Neural cell (in vitro differentiated cells): ENCODE measurements around the gene TNRC6C. TPM values are rescaled to one million over a fixed set of nuclear protein-coding genes. Genes with fewer than 3 reads are reported as not detected.

ENCODE experiments used
- H2AFZ ChIP-seq: fragments of 200-600, 300-800 bp; sonication (generic), shearing (Covaris generic); 2 replicates; pipeline ENCODE4 v1.6.0; 2014; ENCODE audit warnings: low read depth, mild to moderate bottlenecking, antibody characterized with exemption, low read length, moderate library complexity
- H3F3A ChIP-seq: fragments of 200-600 bp; shearing (Covaris generic); 2 replicates; pipeline ENCODE4 v1.6.1; 2016; ENCODE audit warnings: mild to moderate bottlenecking, moderate library complexity, mixed read lengths, antibody characterized with exemption, low read length; ENCODE audit not compliant: insufficient read depth, poor library complexity, severe bottlenecking
- H3K27ac ChIP-seq: fragments of 200-600, 300-800 bp; sonication (generic), shearing (Covaris generic); 2 replicates; pipeline ENCODE4 v1.5.1; 2014; ENCODE audit warnings: mild to moderate bottlenecking, low read length, moderate library complexity
- H3K27me3 ChIP-seq: fragments of 300-800, 200-600 bp; sonication (generic), shearing (Covaris generic); 2 replicates; pipeline ENCODE4 v1.6.0; 2014; ENCODE audit warnings: mild to moderate bottlenecking, low read depth, low read length, moderate library complexity; ENCODE audit not compliant: insufficient read depth
- H3K36me3 ChIP-seq: fragments of 300-800, 200-600 bp; sonication (generic), shearing (Covaris generic); 2 replicates; pipeline ENCODE4 v1.5.1; 2014; ENCODE audit warnings: mild to moderate bottlenecking, antibody characterized with exemption, low read length, moderate library complexity; ENCODE audit not compliant: insufficient read depth
- H3K4me2 ChIP-seq: fragments of 300-800, 200-600 bp; sonication (generic), shearing (Covaris generic); 2 replicates; pipeline ENCODE4 v1.6.0; 2014; ENCODE audit warnings: mild to moderate bottlenecking, low read length
- H3K4me3 ChIP-seq: fragments of 300-800, 200-600 bp; sonication (generic), shearing (Covaris generic); 2 replicates; pipeline ENCODE4 v1.5.1; 2014; ENCODE audit warnings: mild to moderate bottlenecking, low read length, moderate library complexity
- H3K79me2 ChIP-seq: fragments of 200-600 bp; shearing (Covaris generic); replicated peaks from 2 replicates; pipeline ENCODE4 v1.6.0; 2014; ENCODE audit warnings: mild to moderate bottlenecking, low read length, moderate library complexity; ENCODE audit not compliant: insufficient read depth
- H3K9ac ChIP-seq: fragments of 300-800, 200-600 bp; sonication (generic), shearing (Covaris generic); 2 replicates; pipeline ENCODE4 v1.6.1; 2016; ENCODE audit warnings: mild to moderate bottlenecking, low read length, mixed read lengths
- H3K9me2 ChIP-seq: fragments of 200-600 bp; shearing (Covaris generic); 2 replicates; pipeline ENCODE4 v1.6.1; 2016; ENCODE audit warnings: mild to moderate bottlenecking, low read length, mixed read lengths; ENCODE audit not compliant: insufficient read depth
- H3K9me3 ChIP-seq: fragments of 200-600, 300-800 bp; sonication (generic), shearing (Covaris generic); 2 replicates; pipeline ENCODE4 v1.6.1; 2016; ENCODE audit warnings: mild to moderate bottlenecking, mixed run types, low read length, moderate library complexity, mixed read lengths
- H4K20me1 ChIP-seq: fragments of 200-600 bp; shearing (Covaris generic); 2 replicates; pipeline ENCODE4 v1.6.1; 2016; ENCODE audit warnings: mild to moderate bottlenecking, mixed run types; ENCODE audit not compliant: insufficient read depth
- EP300 ChIP-seq: fragments of 450-650 bp; conservative IDR thresholded peaks from 2 replicates; pipeline ENCODE4 v1.6.1; 2014; ENCODE audit warnings: antibody characterized with exemption, mild to moderate bottlenecking, moderate library complexity; ENCODE audit not compliant: poor library complexity, severe bottlenecking
- EZH2 ChIP-seq: fragments of 200-600, 300-800 bp; shearing (Covaris generic), sonication (generic); IDR thresholded peaks from 2 replicates; pipeline ENCODE4 v1.6.1; 2014; ENCODE audit warnings: antibody characterized with exemption, low read length, borderline replicate concordance, mild to moderate bottlenecking; ENCODE audit not compliant: insufficient read depth, poor library complexity, severe bottlenecking
- MXI1 ChIP-seq: fragments of 450-650 bp; conservative IDR thresholded peaks from 2 replicates; pipeline ENCODE4 v1.6.1; 2014; ENCODE audit warnings: antibody characterized with exemption, mild to moderate bottlenecking; ENCODE audit not compliant: poor library complexity, severe bottlenecking
- POLR2AphosphoS5 ChIP-seq: IDR thresholded peaks from 2 replicates; pipeline ENCODE4 v1.6.1; 2012
- RAD21 ChIP-seq: fragments of 450-650 bp; conservative IDR thresholded peaks from 2 replicates; pipeline ENCODE4 v1.6.1; 2014; ENCODE audit warnings: antibody characterized with exemption, mild to moderate bottlenecking, moderate library complexity
- SMC3 ChIP-seq: fragments of 450-650 bp; conservative IDR thresholded peaks from 2 replicates; pipeline ENCODE4 v1.6.1; 2014; ENCODE audit warnings: antibody characterized with exemption, mild to moderate bottlenecking, moderate library complexity; ENCODE audit not compliant: poor library complexity
- TAF1 ChIP-seq: IDR thresholded peaks from 2 replicates; pipeline ENCODE4 v1.6.1; 2012; ENCODE audit warnings: low read depth
- polyA plus RNA-seq: library from polyadenylated mRNA; depleted of rRNA; stranded (reverse); fragments of >200 nt; gene quantifications from 2 replicates; pipeline ENCODE4 v1.2.3, GENCODE V29; 2014
- TF ChIP-seq, protein P1 (sequence below): fragments of 450-650 bp; IDR thresholded peaks from 2 replicates; pipeline ENCODE4 v1.5.1; 2014; ENCODE audit warnings: antibody characterized with exemption, mild to moderate bottlenecking, moderate library complexity; ENCODE audit not compliant: poor library complexity, severe bottlenecking
- TF ChIP-seq, protein P2 (sequence below): IDR thresholded peaks from 2 replicates; pipeline ENCODE4 v1.6.1; 2012; ENCODE audit warnings: borderline replicate concordance

Gene TNRC6C
- polyA plus RNA-seq, 1 donor from 2014 or later, result 15.4 TPM

DNA sequence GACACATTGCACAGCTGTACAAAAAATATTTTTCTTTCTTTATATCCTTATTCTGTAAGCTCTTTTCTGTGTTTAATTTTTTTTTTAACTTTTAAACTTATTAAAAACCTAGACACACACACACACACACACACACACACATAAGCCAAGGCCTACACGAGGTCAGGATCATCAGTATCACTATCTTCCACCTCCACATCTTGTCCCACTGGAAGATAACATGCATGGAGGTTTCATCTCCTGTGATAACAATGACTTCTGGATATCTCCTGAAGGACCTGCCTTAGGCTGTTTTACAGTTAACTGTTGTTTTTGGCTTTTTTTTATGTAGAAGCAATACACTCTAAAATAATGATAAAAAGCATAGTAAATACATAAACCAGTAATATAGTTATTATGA, 71.2 kb downstream of the TNRC6C start:
- peaks cover 9% of the 10 kb centered on the region for H3K36me3 ChIP-seq
- H3K27me3 ChIP-seq, result no peaks in the 10 kb centered on the region
- H3K4me2 ChIP-seq, result no peak overlapping the region
- H3K27ac ChIP-seq, result no peak overlapping the region
- H2AFZ ChIP-seq, result no peak overlapping the region
- H3K9me2 ChIP-seq, result no peaks in the 10 kb centered on the region
- TF ChIP-seq EZH2, result no peak
- TF ChIP-seq RAD21, result no peak
- TF ChIP-seq MXI1, result no peak
- TF ChIP-seq, protein P1, sequence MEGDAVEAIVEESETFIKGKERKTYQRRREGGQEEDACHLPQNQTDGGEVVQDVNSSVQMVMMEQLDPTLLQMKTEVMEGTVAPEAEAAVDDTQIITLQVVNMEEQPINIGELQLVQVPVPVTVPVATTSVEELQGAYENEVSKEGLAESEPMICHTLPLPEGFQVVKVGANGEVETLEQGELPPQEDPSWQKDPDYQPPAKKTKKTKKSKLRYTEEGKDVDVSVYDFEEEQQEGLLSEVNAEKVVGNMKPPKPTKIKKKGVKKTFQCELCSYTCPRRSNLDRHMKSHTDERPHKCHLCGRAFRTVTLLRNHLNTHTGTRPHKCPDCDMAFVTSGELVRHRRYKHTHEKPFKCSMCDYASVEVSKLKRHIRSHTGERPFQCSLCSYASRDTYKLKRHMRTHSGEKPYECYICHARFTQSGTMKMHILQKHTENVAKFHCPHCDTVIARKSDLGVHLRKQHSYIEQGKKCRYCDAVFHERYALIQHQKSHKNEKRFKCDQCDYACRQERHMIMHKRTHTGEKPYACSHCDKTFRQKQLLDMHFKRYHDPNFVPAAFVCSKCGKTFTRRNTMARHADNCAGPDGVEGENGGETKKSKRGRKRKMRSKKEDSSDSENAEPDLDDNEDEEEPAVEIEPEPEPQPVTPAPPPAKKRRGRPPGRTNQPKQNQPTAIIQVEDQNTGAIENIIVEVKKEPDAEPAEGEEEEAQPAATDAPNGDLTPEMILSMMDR, result no peak
- no peak for TF ChIP-seq TAF1
- no peak for TF ChIP-seq SMC3
- TF ChIP-seq, protein P2, sequence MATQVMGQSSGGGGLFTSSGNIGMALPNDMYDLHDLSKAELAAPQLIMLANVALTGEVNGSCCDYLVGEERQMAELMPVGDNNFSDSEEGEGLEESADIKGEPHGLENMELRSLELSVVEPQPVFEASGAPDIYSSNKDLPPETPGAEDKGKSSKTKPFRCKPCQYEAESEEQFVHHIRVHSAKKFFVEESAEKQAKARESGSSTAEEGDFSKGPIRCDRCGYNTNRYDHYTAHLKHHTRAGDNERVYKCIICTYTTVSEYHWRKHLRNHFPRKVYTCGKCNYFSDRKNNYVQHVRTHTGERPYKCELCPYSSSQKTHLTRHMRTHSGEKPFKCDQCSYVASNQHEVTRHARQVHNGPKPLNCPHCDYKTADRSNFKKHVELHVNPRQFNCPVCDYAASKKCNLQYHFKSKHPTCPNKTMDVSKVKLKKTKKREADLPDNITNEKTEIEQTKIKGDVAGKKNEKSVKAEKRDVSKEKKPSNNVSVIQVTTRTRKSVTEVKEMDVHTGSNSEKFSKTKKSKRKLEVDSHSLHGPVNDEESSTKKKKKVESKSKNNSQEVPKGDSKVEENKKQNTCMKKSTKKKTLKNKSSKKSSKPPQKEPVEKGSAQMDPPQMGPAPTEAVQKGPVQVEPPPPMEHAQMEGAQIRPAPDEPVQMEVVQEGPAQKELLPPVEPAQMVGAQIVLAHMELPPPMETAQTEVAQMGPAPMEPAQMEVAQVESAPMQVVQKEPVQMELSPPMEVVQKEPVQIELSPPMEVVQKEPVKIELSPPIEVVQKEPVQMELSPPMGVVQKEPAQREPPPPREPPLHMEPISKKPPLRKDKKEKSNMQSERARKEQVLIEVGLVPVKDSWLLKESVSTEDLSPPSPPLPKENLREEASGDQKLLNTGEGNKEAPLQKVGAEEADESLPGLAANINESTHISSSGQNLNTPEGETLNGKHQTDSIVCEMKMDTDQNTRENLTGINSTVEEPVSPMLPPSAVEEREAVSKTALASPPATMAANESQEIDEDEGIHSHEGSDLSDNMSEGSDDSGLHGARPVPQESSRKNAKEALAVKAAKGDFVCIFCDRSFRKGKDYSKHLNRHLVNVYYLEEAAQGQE, result no peak
- TF ChIP-seq EP300, result no peak
- TF ChIP-seq POLR2AphosphoS5, result no peak
- no peaks in the 10 kb centered on the region for H3F3A ChIP-seq
- H3K9ac ChIP-seq, result no peak overlapping the region
- H3K4me3 ChIP-seq, result no peak overlapping the region
- H3K79me2 ChIP-seq, result no peaks in the 10 kb centered on the region
- no peaks in the 10 kb centered on the region for H4K20me1 ChIP-seq
- H3K9me3 ChIP-seq, result no peaks in the 10 kb centered on the region

DNA sequence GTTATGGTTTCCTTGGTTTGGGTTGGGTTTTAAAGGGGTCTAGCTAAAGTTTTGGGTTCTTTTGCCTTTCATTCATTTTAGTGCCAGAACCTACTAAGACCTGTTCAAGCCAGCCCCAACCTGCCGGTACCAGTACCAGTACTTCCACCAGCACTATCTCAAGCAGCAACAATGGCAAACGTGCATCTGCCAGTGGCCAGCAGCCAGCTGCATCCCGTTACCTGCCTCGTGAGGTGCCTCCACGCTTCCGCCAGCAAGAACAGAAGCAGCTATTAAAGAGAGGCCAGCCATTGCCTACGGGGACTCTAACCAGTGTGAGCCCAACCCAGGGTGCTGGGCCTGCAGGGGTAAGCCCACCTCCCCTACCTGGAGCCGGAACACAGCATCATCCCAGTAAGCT, 72.9 kb downstream of the TNRC6C start:
- Histone ChIP-seq H3K9ac (no peak overlapping the region), H3K36me3 (peaks cover 9% of the 10 kb centered on the region), H4K20me1 (no peaks in the 10 kb centered on the region), H2AFZ (no peak overlapping the region), H3K27ac (no peak overlapping the region), H3K4me2 (no peak overlapping the region), H3K27me3 (no peaks in the 10 kb centered on the region), H3K9me2 (no peaks in the 10 kb centered on the region), H3K4me3 (no peak overlapping the region), H3K9me3 (no peaks in the 10 kb centered on the region), H3F3A (no peaks in the 10 kb centered on the region), H3K79me2 (peaks cover 3% of the 10 kb centered on the region)
- TF ChIP-seq, protein P1, result no peak
- no peak for TF ChIP-seq RAD21
- TF ChIP-seq POLR2AphosphoS5, result no peak
- TF ChIP-seq SMC3, result no peak
- no peak for TF ChIP-seq EP300
- no peak for TF ChIP-seq TAF1
- TF ChIP-seq, protein P2, result no peak
- no peak for TF ChIP-seq EZH2
- no peak for TF ChIP-seq MXI1
